ENCODE results near the gene MBTD1. TPM values are rescaled to one million over a fixed set of nuclear protein-coding genes. Genes with fewer than 3 reads are reported as not detected.

The MBTD1 gene
- total RNA-seq, 6 experiments from 2014 or later = 3.6 to 5.1 (median 4.5) TPM

GRCh38 chr17:51142597-51142996 lies 117.3 kb downstream of the MBTD1 start:
- TF ChIP-seq CTCF (IDR thresholded peaks at IDR 0.05) = no peak
- no peak for DNase-seq
- Mint-ChIP-seq H3K27me3 (ENCODE audit: insufficient read depth) (no peaks in the 10 kb centered on the region; the same call in 1 of the 2 replicates), H3K9me3 (no peaks in the 10 kb centered on the region), H3K4me1 (ENCODE audit: low read depth) (peaks cover 14% of the 10 kb centered on the region), H3K4me3 (no peak overlapping the region), H3K27ac (no peak overlapping the region), H3K36me3 (ENCODE audit: low read depth) (no peaks in the 10 kb centered on the region)

DNA sequence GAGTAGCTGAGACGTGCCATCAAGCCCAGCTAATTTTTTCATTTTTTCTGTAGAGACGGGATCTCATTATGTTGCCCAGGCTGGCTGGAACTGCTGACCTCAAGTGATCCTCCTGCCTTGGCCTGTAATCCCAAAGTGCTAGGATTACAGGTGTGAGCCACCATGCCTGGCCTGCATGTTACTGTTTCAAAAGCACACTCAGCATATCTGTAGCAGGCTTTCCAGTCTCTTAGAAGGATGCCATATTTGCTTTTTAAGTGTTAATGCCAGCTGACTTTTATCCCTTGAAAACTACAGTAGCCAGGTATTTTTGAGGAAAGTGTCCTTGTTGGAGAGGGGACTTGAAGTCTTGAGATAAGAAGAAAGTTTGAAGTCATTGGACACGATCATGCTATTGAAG lies 123.9 kb downstream of the MBTD1 start:
- H3K27ac Mint-ChIP-seq = no peak overlapping the region
- DNase-seq = no peak
- peaks cover 10% of the 10 kb centered on the region for H3K4me1 Mint-ChIP-seq (ENCODE audit: low read depth)
- TF ChIP-seq CTCF (IDR thresholded peaks at IDR 0.05) = no peak
- no peak overlapping the region for H3K4me3 Mint-ChIP-seq
- H3K9me3 Mint-ChIP-seq = no peaks in the 10 kb centered on the region
- peaks cover 3% of the 10 kb centered on the region; the same call in 1 of the 2 replicates for H3K27me3 Mint-ChIP-seq (ENCODE audit: insufficient read depth)
- H3K36me3 Mint-ChIP-seq (ENCODE audit: low read depth) = no peaks in the 10 kb centered on the region

DNA sequence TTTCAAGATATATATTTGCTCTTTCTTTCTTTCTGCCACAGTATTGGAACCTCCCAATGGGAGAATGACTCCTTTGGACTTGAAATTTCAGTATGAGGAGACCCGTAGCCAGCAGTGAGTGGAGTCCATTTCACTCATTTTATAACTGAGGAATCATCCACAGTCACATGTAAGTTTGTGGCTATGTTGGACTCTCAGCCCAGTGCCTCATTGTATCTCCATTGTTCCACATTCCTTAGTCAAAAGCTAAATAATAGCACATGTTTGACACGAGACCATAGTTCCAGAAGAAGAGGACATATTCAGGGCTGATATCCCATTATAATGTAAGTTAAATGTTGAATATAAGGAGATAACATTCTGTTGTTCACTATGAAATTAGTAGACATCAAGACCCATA lies 126.5 kb downstream of the MBTD1 start:
- DNase-seq = no peak
- TF ChIP-seq CTCF (IDR thresholded peaks at IDR 0.05) = no peak
- peaks cover 7% of the 10 kb centered on the region for H3K27me3 Mint-ChIP-seq (ENCODE audit: insufficient read depth)
- H3K9me3 Mint-ChIP-seq = no peaks in the 10 kb centered on the region
- peaks cover 10% of the 10 kb centered on the region for H3K4me1 Mint-ChIP-seq (ENCODE audit: low read depth)
- peak overlapping the region; percentile 16; the same call in 1 of the 2 replicates for H3K27ac Mint-ChIP-seq
- no peaks in the 10 kb centered on the region for H3K36me3 Mint-ChIP-seq (ENCODE audit: low read depth)
- H3K4me3 Mint-ChIP-seq = no peak overlapping the region

- no peak for TF ChIP-seq CTCF (IDR thresholded peaks at IDR 0.05)
- H3K27ac Mint-ChIP-seq = no peak overlapping the region; the same call in 1 of the 2 replicates
- H3K9me3 Mint-ChIP-seq = no peaks in the 10 kb centered on the region
- peak; percentile 17 for DNase-seq
- peaks cover 7% of the 10 kb centered on the region for H3K27me3 Mint-ChIP-seq (ENCODE audit: insufficient read depth)
- no peak overlapping the region for H3K4me3 Mint-ChIP-seq
- H3K4me1 Mint-ChIP-seq (ENCODE audit: low read depth) = peaks cover 10% of the 10 kb centered on the region
- H3K36me3 Mint-ChIP-seq (ENCODE audit: low read depth) = no peaks in the 10 kb centered on the region
Measured at GRCh38 chr17:51132964-51133319, 126.9 kb downstream of the MBTD1 start.

DNA sequence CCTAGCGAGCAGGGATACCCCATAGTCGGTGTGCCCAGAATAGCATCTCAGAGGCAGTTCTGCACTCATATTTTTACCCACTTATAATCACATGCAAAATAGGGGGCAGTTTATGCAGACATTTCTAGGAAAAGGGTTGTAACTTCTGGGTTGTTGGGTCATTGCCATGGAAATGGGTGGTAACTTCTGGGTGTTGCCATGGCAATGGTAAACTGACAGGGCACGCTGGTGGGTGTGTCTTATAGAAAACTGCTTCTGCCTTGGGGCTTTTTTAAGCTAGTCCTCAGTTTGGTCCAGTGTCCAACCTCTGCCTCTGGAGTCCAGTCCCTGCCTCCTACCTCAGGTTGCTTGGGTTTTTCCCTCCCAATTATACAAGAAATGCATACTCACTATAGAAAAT lies 131.8 kb downstream of the MBTD1 start:
- DNase-seq = peak; percentile 7
- no peak overlapping the region for H3K27ac Mint-ChIP-seq
- H3K36me3 Mint-ChIP-seq (ENCODE audit: low read depth) = no peaks in the 10 kb centered on the region
- H3K4me1 Mint-ChIP-seq (ENCODE audit: low read depth) = peaks cover 11% of the 10 kb centered on the region
- no peak overlapping the region for H3K4me3 Mint-ChIP-seq
- TF ChIP-seq CTCF (IDR thresholded peaks at IDR 0.05) = no peak
- H3K27me3 Mint-ChIP-seq (ENCODE audit: insufficient read depth) = peaks cover 7% of the 10 kb centered on the region
- H3K9me3 Mint-ChIP-seq = no peaks in the 10 kb centered on the region

Other genes starting within 250 kb of the MBTD1 start
- gene SPAG9, start 139.2 kb downstream of the MBTD1 start, total RNA-seq (2021; fragmentation: NEBNext Ultra II Directional; extraction: Animal tissue kit (Norgen Biotek cat#: 25700)) = 10 to 100 TPM; 54.3 to 78.1 (median 61.3) TPM
- gene NME1, start 106.5 kb downstream of the MBTD1 start, total RNA-seq (2021; fragmentation: NEBNext Ultra II Directional; extraction: Animal tissue kit (Norgen Biotek cat#: 25700)) = 100 to 1,000 TPM; 309 to 358 (median 320) TPM
- gene NME2, start 93.6 kb downstream of the MBTD1 start, total RNA-seq (2021; fragmentation: NEBNext Ultra II Directional; extraction: Animal tissue kit (Norgen Biotek cat#: 25700)) = 100 to 1,000 TPM; 709 to 868 (median 778) TPM
- 10 to 100 TPM; 24.7 to 38.5 (median 35.2) TPM for gene UTP18, start 497 bp upstream of the MBTD1 start, total RNA-seq (2021; fragmentation: NEBNext Ultra II Directional; extraction: Animal tissue kit (Norgen Biotek cat#: 25700))

Data from HFFc6 (cell line).